CD4-positive, alpha-beta T cell treated with Interleukin-4 for 4 hours (primary cell): ENCODE measurements around the gene ATF1.
"Not testable (repeated sequence)": the region's sequence is repeated elsewhere in the genome, so short reads cannot be mapped to it uniquely, and the experiment has no call there.

Source experiments
- DNase-seq: peaks from one replicate; pipeline ENCODE4 v3.0.0-alpha.2; 2020

The ATF1 gene

DNA sequence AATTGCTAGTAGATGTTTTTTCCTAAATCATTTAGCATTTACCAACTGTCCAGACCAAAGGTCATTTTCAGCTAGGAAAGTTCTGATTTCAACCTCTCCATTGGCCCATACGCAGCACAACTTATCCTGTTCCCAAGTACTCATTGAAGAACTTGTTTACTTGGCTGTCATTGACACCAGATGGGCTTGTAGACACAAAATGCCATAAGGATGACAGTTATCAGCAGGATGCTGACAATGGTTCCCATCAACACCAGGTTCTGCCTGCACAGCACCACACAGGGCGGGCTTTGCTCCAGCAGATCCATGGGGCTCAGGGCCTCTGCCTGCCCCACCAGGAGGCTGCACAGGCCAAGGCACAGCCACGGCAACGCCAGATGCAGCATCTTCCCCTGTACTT is 42.3 kb downstream of the ATF1 start:
- no peak for DNase-seq

DNA sequence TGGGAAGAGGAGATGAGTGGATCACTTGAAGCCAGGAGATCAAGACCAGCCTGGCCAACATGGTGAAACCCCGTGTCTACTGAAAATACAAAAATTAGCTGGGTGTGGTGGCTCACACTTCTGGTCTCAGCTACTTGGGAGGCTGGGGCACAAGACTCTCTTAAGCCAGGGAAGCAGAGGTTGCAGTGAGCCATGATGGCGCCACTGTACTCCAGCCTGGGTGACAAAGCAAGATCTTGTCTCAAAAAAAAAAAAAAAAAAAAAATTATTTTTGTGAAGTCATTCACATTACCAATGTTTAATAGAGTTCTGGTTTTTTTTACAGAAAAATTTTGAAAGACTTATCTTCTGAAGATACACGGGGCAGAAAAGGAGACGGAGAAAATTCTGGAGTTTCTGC is 45.2 kb downstream of the ATF1 start:
- not testable (repeated sequence) for DNase-seq

DNA sequence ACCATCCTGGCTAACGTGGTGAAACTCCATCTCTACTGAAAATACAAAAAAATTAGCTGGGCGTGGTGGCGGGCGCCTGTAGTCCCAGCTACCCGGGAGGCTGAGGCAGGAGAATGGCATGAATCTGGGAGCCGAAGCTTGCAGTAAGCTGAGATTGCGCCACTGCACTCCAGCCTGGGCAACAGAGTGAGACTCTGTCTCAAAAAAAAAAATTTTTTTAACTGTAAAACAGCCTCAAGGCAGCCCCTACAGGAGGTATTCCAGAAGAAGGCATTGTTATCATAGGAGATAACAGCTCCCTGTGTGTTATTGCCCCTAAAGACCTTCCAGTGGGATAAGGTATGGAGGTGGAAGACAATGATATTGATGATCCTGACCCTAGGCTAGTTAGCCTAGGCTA is 51.0 kb downstream of the ATF1 start:
- not testable (repeated sequence) for DNase-seq

DNA sequence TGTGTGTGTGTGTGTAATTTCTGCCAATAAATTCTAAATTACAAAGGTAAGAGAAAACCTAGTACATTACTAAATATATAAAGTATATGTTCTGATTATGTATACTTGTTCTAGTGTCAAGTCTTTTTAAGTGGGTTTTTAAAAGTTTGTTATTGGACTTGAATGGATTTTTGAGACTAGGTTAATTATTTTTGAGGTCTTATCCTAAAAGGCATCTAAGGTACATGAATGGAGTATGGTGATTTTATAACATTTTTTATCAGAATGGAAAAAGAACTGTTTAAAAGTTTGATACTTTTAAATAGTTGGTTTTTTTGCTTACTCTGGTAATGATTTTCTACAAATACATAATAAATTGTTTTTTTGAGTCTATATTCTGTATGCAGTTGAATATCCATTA is 56.3 kb downstream of the ATF1 start:
- DNase-seq, result no peak

DNA sequence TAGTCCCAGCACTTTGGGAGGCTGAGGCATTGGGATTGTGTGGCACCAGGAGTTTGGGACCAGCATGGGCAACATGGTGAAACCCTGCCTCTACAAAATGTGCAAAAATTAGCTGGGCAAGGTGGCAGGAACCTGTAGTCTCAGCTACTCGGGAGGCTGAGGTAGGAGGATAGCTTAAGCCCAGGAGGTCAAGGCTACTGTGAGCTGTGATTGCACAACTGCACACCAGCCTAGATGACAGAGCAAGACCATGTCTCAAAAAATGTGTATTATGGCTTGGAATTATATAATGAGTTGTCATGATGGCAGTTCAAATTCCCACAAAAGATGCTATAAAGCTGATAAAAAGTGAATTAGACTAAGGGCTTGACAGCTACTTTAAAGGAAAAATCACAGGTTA is 58.2 kb downstream of the ATF1 start:
- DNase-seq, result no peak

DNA sequence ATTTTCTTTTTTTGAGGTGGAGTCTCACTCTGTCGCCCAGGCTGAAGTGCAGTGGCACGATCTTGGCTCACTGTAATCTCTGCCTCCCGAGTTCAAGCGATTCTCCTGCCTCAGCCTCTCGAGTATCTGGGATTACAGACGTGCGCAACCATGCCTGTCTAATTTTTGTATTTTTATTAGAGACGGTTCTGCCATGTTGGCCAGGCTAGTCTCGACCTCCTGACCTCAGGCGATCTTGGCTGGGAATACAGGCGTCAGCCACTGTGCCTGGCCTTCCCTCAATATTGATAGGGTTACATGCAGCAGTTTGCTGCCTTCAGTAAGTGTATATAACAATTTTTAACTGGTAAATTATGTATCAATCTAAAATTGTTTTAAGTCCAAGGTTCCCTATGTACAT is 59.8 kb downstream of the ATF1 start:
- not testable (repeated sequence) for DNase-seq

DNA sequence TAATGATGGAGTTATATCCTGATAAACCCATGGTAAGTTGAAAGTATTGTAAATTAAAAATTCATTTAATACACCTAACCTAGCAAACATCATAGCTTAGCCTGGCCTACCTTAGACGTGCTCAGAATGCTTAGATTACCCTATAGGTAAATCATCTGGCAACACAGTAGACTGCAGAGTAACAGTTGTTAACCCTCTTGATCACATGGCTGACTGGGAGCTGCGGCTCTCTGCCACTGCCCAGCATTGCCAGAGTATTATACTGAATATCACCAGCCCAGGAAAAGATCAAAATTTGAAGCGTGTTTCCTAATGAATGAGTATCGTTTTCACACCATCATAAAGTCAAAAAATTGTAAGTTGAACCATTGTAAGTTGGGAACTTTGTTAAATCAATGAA is 61.0 kb downstream of the ATF1 start:
- no peak for DNase-seq

DNA sequence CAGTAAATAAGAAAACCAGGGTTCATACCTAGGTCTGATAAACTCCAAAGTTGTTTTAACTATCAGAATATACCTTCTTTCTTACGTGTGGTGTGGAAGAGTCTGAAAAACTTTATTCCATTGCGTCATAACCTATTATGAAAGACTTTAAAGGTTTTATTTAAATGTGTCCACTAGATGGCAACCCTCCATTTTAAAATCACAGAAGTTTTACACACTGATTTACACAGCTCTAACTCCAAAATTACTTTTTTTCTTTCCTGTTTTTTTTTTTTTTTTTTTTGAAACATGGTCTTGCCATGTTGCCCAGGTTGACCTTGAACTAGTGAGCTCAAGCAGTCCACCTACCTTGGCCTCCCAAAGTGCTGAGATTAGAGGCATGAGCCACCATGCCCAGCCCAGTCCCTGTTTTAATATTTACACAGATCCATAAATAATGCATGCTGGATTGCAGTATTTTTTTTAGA is 61.5 kb downstream of the ATF1 start:
- peak; percentile 62 for DNase-seq

DNA sequence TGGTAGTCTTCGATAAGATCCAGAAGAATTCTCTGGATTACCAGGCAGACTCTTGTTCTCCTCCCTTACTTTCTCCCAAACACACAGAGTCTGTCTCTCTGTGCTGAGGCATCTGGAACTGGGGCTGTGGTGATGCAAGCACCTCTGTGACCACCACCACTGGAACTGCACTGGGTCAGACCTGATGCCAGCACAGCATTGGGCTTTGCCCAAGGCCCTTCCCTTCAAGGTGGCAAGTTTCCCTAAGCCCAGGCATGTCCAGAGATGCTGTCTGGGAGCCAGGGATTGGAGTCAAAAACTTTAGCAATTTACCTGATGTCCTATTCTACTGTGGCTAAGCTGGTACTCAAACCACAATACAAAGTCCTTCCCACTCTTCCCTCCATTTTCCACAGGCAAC is 64.2 kb downstream of the ATF1 start:
- no peak for DNase-seq

DNA sequence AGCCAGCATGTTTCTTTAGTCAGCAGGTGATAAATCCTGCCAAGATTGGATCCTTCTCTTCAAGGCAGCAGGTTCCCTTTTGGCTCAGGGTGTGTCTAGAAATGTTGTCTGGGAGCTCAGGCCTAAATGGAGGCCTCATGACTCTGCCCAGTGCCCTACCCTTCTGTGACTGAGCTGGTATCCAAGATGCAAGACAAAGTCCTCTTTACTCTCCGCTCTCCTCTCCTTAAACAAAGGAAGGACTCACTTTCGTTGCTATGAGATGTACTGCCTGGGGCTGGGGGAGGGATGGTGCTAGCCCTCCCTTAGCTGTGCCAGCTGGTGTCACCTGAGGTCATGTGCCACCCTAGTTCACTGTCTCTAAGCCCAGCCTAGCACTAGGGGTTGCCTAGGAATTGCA is 65.0 kb downstream of the ATF1 start:
- no peak for DNase-seq

DNA sequence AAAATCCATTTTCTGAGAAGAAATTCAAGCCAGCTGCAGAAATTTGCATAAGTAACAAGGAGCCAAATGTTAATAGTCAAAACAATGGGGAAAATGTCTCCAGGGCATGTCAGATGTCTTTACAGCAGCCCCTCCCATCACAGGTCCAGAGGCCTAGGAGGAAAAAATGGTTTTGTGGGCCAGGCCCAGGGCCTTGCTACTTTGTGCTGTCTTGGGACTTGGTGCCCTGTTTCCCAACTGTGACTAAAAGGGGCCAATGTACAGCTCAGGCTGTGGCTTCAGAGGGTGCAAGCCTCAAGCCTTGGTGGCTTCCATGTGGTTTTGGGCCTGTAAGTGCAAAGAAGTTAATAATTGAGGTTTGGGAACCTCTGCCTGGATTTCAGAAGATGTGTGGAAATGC is 69.9 kb downstream of the ATF1 start:
- DNase-seq, result not testable (repeated sequence)

DNA sequence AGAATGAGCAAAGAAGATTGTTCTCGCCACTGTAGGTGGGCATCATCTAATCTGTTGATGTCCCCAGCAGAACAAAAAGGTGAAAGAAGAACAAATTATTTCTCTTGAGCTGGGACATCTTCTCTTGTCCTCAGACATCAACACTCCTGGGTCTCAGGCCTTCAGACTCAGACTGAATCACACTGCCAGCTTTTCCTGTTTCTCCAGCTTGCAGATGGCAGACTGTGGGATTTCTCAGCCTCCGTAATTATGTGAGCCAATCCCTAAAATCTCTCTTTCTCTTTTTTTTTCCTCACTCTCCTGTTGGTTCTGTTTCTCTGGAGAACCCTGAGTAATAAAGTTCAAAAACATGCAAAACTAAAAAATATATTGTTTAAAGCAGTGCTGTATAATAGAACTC is 75.1 kb downstream of the ATF1 start:
- DNase-seq, result no peak

DNA sequence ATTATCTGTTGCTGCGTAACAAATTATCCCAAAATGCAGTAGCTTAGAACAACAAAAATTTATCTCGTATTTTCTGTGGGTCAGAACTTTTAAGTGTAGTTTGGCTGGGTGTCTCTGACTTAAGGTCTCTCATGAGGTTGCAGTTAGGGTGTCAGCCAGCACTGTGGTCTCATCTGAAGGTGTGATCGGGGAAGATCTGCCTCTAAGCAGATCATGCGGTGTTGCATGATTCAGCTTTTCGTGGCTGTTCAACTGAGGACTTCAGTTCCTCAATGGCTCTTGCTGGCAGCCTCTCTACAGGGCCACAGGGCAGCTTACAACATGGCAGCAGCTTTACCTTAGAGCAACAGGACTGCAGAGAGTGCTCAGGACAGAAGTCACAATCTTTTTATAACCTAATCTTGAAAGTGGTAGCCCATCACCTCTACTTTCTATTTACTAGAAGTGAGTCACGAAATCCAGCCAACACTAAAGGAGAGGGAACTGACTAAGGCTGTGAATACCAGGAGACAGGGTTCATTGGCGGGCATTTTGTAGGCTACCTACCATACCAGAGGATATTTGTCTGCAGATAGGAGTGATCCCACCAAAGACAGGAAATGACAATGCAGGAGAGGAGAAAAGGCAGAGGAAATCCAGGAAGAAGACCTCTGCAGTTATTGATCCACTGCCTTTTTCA is 77.0 kb downstream of the ATF1 start:
- DNase-seq, result no peak

DNA sequence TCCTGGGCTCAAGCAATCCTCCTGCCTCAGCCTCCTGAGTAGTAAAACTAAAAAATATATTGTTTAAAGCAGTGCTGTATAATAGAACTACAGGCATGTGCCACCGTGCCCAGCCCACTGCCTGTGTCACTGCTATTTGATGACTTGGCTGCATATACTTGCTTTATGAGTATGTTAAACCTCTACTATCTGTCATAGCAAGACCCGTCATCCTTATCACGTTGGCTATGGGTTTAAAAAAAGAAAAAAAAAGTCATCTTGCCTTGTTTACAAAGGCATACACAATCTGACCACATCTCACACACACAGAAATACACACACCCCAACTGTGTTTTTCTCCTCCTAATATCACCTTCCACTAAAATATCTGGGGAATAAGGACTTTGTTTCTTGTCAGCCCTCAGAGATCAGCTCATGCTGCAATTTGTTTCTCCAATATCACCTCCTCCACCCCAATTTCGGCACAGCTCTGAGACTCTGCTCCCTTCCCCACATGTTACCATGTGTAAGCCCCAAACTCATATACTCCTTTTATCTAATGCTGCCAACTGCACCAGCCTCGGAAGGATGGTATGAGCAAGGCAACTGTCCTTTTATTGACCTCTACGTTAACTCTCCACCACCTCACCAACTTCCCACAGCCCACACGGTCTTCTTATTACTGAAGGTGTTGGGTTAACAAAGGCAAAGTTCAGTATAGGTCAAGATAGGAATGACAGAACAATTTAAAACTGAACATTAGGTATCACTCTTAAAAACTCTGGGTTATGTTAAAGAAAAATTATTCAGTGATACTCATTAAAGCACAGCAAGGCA is 78.0 kb downstream of the ATF1 start:
- DNase-seq, result no peak

DNA sequence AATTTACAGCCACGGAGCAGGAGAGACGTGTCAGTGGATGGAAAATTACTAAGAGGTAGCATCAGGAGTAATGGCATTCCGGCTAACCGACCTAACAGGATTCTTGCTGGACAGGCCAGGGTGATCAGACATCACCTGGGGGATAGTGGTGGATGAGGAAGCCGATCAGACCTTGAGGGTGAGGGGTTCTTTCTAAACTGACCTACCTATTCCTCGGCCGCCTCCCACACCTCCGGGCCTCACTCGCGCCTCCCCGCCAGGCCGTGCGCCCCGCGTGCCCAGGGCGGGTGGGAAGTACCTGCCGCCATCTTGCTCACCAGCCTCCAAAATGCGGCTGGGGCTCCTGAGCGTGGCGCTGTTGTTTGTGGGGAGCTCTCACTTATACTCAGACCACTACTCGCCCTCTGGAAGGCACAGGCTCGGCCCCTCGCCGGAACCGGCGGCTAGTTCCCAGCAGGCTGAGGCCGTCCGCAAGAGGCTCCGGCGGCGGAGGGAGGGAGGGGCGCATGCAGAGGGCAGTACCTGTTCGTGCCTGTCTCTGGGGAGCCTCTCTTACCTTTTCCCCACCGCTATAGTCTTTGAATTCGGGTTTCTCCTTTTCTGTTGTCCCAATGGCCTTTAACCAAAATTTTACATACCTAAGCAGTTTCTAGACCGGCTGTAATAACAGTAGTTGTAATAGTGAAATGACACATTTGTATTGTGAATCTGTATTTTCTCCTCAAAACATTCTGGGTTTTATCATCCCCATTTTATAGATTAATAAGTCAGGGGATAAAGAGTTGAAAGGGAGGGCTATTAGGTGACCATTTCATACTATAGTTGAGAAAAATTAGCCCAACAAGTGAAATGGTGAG is 79.0 kb downstream of the ATF1 start, which contains the start of gene TMPRSS12:
Gene TMPRSS12, plus strand, starts transcription at position 290 of the 857 bp plus-strand sequence. Its CDS starts 39 bp downstream, at position 329.
- no peak for DNase-seq

DNA sequence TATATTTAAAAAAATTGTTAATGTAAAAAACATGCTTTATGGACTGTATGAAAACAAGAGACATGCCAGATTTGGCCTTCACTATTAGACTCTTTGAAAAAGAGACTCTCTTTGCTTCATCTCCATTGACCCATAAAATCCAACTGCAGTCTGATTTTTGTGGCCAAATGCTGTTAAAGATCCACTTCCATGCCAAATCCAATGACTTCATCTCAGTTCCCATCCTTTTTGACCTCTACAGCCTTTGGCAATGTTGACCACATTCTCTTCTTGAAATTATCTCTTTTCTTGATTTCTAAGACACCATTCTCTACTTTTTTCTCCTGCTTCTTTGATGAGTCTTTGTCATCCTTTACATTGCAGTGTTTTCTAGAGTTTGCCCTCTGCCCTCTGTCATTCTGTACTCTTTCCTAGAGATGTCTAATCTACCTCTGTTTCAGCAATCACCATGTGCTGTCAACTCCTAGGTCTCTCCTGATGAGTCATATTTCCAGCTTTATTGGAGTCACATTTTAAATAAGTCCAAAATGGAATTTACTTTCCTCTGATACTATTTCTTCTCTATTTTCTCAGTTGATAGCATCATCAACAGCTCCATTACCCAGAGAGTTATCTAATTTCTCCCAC is 81.2 kb downstream of the ATF1 start:
- DNase-seq, result no peak

DNA sequence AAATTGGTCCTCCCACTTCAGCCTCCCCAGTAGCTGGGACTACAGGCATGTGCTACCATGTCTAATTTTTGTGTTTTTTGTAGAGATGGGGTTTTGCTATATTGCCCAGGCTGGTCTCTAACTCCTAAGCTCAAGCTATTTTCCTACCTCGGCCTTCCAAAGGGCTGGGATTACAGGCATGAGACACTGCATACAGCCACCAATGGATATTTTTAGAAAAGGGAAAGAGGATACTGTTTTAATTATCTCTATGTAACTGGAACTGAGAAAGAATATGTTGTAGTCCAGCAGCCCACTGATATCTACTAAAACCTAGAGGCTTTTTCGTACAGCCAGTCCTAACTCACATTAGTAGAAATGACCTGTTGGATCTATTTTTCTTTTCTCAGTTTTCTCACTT is 85.1 kb downstream of the ATF1 start:
- DNase-seq, result no peak

DNA sequence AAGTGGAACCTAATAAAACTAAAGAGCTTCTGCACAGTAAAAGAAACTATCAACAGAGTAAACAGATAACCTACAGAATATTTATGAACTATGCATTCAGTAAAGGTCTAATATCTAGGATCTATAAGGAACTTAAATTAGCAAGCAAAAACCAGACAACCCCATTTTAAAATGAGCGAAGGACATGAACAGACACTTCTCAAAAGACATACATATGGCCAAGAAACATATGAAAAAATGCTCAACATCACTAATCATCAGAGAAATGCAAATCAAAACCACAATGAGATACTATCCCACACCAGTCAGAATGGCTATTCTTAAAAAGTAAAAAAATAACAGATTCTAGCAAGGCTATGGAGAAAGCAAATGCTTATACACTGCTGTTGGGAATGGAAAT is 91.3 kb downstream of the ATF1 start:
- DNase-seq, result not testable (repeated sequence)

DNA sequence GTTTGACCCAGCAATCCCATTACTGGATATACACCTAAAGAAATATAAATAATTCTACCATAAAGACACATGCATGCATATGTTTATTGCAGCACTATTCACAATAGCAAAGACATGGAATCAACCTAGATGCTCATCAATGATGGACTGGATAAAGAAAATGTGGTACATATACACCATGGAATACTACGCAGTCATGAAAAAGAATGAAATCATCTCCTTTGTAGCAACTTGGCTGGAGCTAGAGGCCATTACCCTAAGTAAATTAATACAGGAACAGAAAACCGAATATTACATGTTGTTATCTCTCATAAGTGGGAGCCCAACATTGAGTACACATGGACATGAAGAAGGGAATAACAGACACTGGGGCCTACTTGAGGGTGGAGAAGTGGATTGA is 91.8 kb downstream of the ATF1 start:
- not testable (repeated sequence) for DNase-seq

DNA sequence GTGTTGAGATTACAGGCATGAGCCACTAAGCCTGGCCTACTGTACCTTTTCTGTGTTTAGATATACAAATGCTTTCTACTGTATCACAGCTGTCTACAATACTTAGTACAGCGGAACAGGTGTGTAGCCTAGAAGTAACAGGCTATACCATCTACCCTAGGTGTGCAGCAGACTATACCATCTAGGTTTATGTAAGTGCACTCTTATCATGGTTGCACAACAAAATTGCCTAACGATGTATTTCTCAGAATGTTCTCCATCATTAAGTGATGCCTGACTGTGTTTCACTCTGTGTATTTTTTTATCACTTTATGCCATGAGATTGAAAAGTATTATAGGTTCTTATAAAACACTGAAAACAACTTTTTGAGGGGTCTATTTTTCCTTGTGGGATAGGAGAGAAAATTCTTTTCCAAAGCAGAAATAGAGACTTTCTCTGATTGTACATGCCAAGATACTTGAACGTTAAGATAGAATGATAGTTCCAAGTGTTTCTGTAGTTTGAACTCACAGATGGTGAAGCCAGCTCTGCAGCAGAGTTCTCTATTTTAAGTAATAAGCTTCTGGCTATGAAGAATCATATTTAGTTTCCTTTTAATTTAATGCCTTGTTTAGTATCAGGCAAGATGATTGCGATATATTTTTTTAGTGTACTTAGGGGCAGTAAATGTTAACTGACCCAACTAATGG is 95.9 kb downstream of the ATF1 start:
- no peak for DNase-seq

DNA sequence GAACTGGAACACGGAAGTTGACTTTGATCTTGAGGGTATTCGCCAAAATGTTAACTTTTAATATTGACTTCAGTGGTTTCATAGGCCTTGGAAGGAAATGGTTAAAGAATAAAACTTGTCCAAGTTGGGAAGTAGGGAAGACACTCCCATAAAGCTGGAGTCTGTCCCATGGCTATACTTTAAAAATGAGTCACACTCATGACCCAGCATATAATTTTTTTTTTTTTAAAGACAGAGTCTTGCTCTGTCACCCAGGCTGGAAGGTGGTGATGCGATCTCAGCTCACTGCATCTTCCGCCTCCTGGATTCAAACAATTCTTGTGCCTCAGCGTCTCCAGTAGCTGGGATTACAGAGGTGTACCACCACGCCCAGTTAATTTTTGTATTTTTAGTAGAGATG is 98.4 kb downstream of the ATF1 start:
- no peak for DNase-seq

DNA sequence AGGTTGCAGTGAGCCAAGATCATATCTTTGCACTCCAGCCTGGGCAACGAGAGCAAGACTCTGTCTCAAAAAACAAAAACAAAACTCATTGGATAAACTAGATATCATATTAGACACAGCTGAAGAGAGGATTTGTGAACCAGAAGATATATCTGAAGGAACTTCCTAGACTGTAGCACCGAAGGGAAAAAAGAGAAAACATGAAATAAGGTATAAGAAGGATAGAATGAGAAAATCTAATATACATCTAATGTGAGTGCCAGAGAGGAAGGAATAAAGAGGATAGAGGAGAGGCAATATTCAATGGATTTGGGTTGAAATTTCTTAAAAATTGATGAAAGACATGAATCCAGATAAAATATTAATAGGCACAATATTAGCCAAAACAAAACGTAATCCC is 101.4 kb downstream of the ATF1 start:
- DNase-seq, result no peak
